Upper lobe of right lung (tissue), 1 donor: ENCODE results near the gene NSD2. TPM values are rescaled to one million over a fixed set of nuclear protein-coding genes. Genes with fewer than 3 reads are reported as not detected.

ENCODE experiments used
- ATAC-seq: fragments of 200-7000 bp; cut with Tn5 transposase; one replicate; pipeline ENCODE4 v1.9.1; 2020; ENCODE audit warnings: mild to moderate bottlenecking, moderate library complexity
- DNase-seq: peaks from one replicate; pipeline ENCODE4 v3.0.0-alpha.2; 2020
- H3K27ac ChIP-seq: fragments of 200-600 bp; one replicate; pipeline ENCODE4 v1.8.0; 2022
- H3K27me3 ChIP-seq: fragments of 200-600 bp; one replicate; pipeline ENCODE4 v1.8.0; 2022; ENCODE audit warnings: mild to moderate bottlenecking
- H3K36me3 ChIP-seq: fragments of 200-600 bp; one replicate; pipeline ENCODE4 v1.8.0; 2022
- H3K4me1 ChIP-seq: fragments of 200-600 bp; one replicate; pipeline ENCODE4 v1.8.0; 2022
- H3K4me3 ChIP-seq: fragments of 200-600 bp; one replicate; pipeline ENCODE4 v1.8.0; 2022; ENCODE audit warnings: mild to moderate bottlenecking
- H3K9me3 ChIP-seq: fragments of 200-600 bp; one replicate; pipeline ENCODE4 v1.8.0; 2022
- intact Hi-C: fragments of 100-400 bp; cut with DNase I; formaldehyde crosslinking; loops from one replicate; pipeline ENCODE4 v1.11.0; 2022
- total RNA-seq: library from RNA; stranded (reverse); fragmentation: NEBNext Ultra II Directional; extraction: Animal tissue kit (Norgen Biotek cat#: 25700); gene quantifications from one replicate; pipeline ENCODE4 v1.2.1, GENCODE V29; 2021
- TF ChIP-seq, protein P1 (sequence below): fragments of 200-600 bp; IDR thresholded peaks from one replicate; pipeline ENCODE4 v1.8.0; 2022; ENCODE audit warnings: antibody characterized with exemption
- donor health status: DM: no; HTN: yes; CAD: no; lungs with severe emphysema.

NSD2 gene
- total RNA-seq, 1 donor from 2014 or later = 45.2 TPM

DNA sequence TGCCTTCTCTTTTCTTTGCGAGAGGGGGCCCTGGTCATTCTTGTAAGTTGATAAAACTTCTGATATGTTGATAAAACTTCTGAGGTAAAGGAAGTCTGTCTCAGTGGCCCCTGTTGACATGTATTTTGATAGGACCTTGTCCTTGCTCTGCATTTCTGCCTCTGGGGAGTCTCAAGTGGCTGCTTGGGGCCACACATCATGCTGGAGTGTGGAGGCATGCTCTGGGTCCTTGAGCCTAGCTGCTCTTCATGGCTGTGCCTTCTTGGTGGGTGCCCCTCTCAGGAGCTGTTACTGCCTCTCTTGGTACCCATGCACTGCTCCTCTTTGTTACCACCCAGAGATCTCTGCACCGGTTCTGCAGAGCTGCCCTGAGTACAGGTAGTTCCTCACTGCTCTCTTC, 14.2 kb downstream of the NSD2 start:
- ATAC-seq = peak; percentile 51
- intact Hi-C loops = no loop called here
- TF ChIP-seq, protein P1, sequence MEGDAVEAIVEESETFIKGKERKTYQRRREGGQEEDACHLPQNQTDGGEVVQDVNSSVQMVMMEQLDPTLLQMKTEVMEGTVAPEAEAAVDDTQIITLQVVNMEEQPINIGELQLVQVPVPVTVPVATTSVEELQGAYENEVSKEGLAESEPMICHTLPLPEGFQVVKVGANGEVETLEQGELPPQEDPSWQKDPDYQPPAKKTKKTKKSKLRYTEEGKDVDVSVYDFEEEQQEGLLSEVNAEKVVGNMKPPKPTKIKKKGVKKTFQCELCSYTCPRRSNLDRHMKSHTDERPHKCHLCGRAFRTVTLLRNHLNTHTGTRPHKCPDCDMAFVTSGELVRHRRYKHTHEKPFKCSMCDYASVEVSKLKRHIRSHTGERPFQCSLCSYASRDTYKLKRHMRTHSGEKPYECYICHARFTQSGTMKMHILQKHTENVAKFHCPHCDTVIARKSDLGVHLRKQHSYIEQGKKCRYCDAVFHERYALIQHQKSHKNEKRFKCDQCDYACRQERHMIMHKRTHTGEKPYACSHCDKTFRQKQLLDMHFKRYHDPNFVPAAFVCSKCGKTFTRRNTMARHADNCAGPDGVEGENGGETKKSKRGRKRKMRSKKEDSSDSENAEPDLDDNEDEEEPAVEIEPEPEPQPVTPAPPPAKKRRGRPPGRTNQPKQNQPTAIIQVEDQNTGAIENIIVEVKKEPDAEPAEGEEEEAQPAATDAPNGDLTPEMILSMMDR = no peak

DNA sequence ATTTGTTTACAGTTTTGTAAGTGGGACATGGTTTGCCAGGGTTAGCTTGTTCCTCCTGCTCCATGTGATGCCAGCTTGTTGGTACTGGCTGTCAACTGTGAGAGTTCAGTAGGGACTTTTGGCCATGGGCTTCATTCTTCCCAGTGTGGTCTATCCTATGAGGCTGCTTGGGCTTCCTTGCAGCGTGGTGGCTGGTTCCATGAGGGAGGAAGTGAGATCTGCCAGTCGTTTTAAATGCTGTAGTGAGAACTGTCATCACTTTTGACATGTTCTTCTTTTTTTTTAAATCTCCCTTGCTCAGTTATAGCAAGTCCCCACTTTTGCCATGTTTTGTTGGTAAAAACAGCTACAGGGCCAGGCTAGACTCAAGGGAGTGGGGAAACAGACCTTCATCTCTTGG, 15.9 kb downstream of the NSD2 start:
- no peaks in the 10 kb centered on the region for H3K4me1 ChIP-seq
- TF ChIP-seq, protein P1 = no peak
- H3K27ac ChIP-seq = no peak overlapping the region
- DNase-seq (peak; percentile 8), ATAC-seq (peak; percentile 33)
- H3K4me3 ChIP-seq = no peak overlapping the region
- H3K9me3 ChIP-seq = no peaks in the 10 kb centered on the region
- intact Hi-C loops = no loop called here
- H3K36me3 ChIP-seq = no peaks in the 10 kb centered on the region
- no peaks in the 10 kb centered on the region for H3K27me3 ChIP-seq

More for the DNA sequence above, 14.2 kb downstream of the NSD2 start:
- no peaks in the 10 kb centered on the region for H3K4me1 ChIP-seq
- H3K36me3 ChIP-seq = no peaks in the 10 kb centered on the region
- H3K9me3 ChIP-seq = no peaks in the 10 kb centered on the region
- no peak overlapping the region for H3K4me3 ChIP-seq
- no peak for DNase-seq
- no peak overlapping the region for H3K27ac ChIP-seq
- H3K27me3 ChIP-seq = no peaks in the 10 kb centered on the region

DNA sequence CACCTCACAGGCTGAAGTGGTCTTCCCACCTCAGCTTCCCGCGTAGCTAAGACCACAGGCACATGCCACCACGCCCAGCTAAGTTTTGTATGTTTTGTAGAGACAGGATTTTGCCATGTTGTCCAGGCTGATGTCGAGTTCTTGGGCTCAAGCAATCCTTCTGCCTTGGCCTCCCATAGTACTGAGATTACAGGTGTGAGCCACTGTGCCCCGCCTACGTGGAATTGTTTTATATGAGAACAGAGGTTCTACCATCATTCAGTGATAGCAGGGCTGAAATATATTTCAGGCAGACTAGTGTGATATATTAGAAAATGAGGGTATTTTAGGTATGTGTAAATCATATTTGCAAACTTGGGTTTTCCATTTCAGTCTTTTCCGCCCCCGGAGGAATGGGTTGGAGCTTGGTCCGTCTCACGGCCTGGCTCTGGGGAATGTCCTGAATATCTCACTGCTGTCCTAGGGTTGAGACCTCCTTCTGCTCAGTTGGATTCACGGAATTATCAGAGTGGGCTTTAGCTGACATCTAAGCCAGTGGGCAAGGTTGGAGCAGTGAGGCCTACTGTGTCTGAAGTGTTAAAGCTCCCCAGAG, 19.9 kb downstream of the NSD2 start:
- H3K27ac ChIP-seq = no peak overlapping the region
- no peak overlapping the region for H3K4me3 ChIP-seq
- ATAC-seq = no peak
- intact Hi-C loops = loop anchor here (10.0 kb wide), 1 partner anchor 146 kb away; no protein-coding TSS in a partner anchor
- H3K4me1 ChIP-seq = no peaks in the 10 kb centered on the region
- TF ChIP-seq, protein P1 = no peak
- no peaks in the 10 kb centered on the region for H3K9me3 ChIP-seq
- H3K27me3 ChIP-seq = no peaks in the 10 kb centered on the region
- no peaks in the 10 kb centered on the region for H3K36me3 ChIP-seq
- peak; percentile 7 for DNase-seq

DNA sequence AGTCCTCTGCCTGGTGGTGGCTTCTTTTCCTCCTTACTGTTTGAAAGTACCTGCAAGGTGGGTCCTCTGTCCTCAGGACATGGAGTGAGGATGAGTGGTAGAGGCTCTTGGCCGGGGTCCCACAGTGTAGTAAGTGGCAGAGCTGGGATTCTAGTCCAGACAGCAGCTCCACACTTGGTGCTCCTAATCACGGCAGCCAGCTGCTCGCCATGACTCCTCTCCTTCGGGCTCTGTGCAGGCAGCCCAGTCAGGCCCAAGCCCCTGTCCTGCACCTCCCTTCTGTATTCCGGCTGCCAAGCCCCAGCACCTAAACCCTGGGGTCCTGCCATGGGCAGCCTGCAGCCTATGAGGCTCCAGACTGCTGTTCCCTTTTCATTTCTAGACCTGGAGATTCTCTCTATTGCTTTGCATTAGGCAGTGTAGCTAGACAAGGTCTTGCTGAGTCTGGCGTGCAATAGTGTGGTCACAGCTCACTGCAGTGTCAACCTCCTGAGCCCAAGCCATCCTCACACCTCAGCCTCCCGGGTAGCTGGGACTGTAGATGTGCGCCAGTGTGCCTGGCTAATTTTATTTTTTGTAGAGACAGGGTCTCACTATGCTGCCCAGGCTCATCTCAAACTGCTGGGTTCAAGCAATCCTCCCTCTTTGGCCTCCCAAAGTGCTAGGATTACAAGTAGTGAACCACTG, 24.9 kb downstream of the NSD2 start:
- no peak for ATAC-seq
- peak; percentile 54 for DNase-seq
- H3K27ac ChIP-seq = no peak overlapping the region
- no peak overlapping the region for H3K4me3 ChIP-seq
- H3K36me3 ChIP-seq = no peaks in the 10 kb centered on the region
- no peaks in the 10 kb centered on the region for H3K4me1 ChIP-seq
- H3K27me3 ChIP-seq = no peaks in the 10 kb centered on the region
- intact Hi-C loops = loop anchor here (10.0 kb wide), 1 partner anchor 151 kb away; no protein-coding TSS in a partner anchor
- TF ChIP-seq, protein P1 = no peak
- H3K9me3 ChIP-seq = no peaks in the 10 kb centered on the region

DNA sequence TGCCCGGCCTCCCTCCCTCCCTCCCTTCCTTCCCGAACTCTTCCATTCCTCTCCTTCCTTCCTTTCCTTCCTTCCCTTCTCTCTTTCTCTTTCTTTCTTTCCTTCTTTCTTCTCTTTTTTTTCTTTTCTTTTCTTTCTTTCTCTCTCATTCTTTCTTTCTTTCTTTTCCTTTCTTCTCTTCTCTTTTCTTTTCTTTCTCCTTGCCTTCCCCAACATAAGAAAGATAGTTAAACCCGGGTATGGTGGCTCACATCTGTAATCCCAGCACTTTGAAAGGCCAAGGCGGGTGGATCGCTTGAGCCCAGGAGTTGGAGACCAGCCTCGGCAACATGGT, 25.4 kb downstream of the NSD2 start:
- DNase-seq (peak; percentile 13), ATAC-seq (no peak)
- TF ChIP-seq, protein P1 = no peak
- Histone ChIP-seq H3K27ac (no peak overlapping the region), H3K9me3 (no peaks in the 10 kb centered on the region), H3K27me3 (no peaks in the 10 kb centered on the region), H3K36me3 (peaks cover under 1% of the 10 kb centered on the region), H3K4me1 (no peaks in the 10 kb centered on the region), H3K4me3 (no peak overlapping the region)
- intact Hi-C loops = loop anchor here (10.0 kb wide), 1 partner anchor 152 kb away; no protein-coding TSS in a partner anchor
